ENCODE results near the gene ADGRL3. TPM values are rescaled to one million over a fixed set of nuclear protein-coding genes. Genes with fewer than 3 reads are reported as not detected.
A peak's percentile ranks its signal among the peaks of the same experiment; 100 is the strongest.

ADGRL3 gene
- total RNA-seq, 4 donors from 2014 or later, result 6.5 to 19.0 (median 14.0) TPM

- no peak overlapping the region for H3K4me3 ChIP-seq
- no peak for DNase-seq (ENCODE audit: low spot score in 2 of 2)
- TF ChIP-seq EP300 (IDR thresholded peaks at IDR 0.05) (no peak), CTCF (IDR thresholded peaks at IDR 0.05) (no peak), POLR2A (IDR thresholded peaks at IDR 0.05) (no peak), POLR2AphosphoS5 (IDR thresholded peaks at IDR 0.05) (no peak)
- H3K27ac ChIP-seq, result no peak overlapping the region
- no peaks in the 10 kb centered on the region for H3K4me1 ChIP-seq
- H3K36me3 ChIP-seq, result no peaks in the 10 kb centered on the region
- WGBS, result 89% methylated on average over 4 of the region's 4 CpGs
- no peaks in the 10 kb centered on the region for H3K27me3 ChIP-seq
- H3K9me3 ChIP-seq, result no peaks in the 10 kb centered on the region
Observed at GRCh38 chr4:61193863-61194262, 6.3 kb upstream of the ADGRL3 start.

- no peaks in the 10 kb centered on the region for H3K4me1 ChIP-seq
- H3K27me3 ChIP-seq, result no peaks in the 10 kb centered on the region
- H3K4me3 ChIP-seq, result no peak overlapping the region
- H3K27ac ChIP-seq, result no peak overlapping the region
- TF ChIP-seq POLR2A (IDR thresholded peaks at IDR 0.05), result no peak
- TF ChIP-seq POLR2AphosphoS5 (IDR thresholded peaks at IDR 0.05), result no peak
- TF ChIP-seq EP300 (IDR thresholded peaks at IDR 0.05), result no peak
- DNase-seq (ENCODE audit: low spot score in 2 of 2), result no peak
- no peaks in the 10 kb centered on the region for H3K36me3 ChIP-seq
- WGBS, result 70% methylated on average over 1 of the region's 1 CpG
- H3K9me3 ChIP-seq, result no peaks in the 10 kb centered on the region
Observed at GRCh38 chr4:61194571-61194970, 5.6 kb upstream of the ADGRL3 start.

DNA sequence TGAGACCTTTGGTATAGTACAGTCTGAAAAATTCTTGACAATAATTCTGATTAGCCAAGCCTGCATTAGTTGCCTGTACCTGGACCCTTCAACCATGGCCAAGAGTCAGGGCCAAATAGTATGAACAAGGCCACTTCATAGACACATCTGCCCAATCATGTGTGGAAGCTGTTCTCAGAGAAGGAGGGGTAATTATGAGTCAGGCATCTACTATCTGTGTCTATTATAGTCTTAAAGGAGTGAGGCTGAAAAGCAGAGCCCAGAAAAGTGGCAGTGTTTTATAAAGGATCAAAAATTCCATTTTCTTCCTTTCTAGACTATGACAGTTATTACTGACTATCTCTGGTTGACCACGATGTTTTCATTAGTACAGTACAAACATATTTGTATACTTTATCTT is 5.0 kb upstream of the ADGRL3 start:
- H3K27ac ChIP-seq, result no peak overlapping the region
- no peaks in the 10 kb centered on the region for H3K9me3 ChIP-seq
- no peak overlapping the region for H3K4me3 ChIP-seq
- H3K27me3 ChIP-seq, result peaks cover 5% of the 10 kb centered on the region
- WGBS, result 86% methylated on average over 1 of the region's 1 CpG
- no peaks in the 10 kb centered on the region for H3K36me3 ChIP-seq
- no peak for DNase-seq (ENCODE audit: low spot score in 2 of 2)
- H3K4me1 ChIP-seq, result peaks cover 2% of the 10 kb centered on the region
- TF ChIP-seq POLR2A (IDR thresholded peaks at IDR 0.05) (no peak), EP300 (IDR thresholded peaks at IDR 0.05) (no peak), CTCF (IDR thresholded peaks at IDR 0.05) (no peak), POLR2AphosphoS5 (IDR thresholded peaks at IDR 0.05) (no peak)

GRCh38 chr4:61198686-61199085 is 1.4 kb upstream of the ADGRL3 start:
- Histone ChIP-seq H3K4me1 (peaks cover 29% of the 10 kb centered on the region), H3K4me3 (no peak overlapping the region), H3K9me3 (no peaks in the 10 kb centered on the region), H3K27ac (no peak overlapping the region), H3K27me3 (peaks cover 37% of the 10 kb centered on the region), H3K36me3 (no peaks in the 10 kb centered on the region)
- 93% methylated on average over 1 of the region's 1 CpG for WGBS
- DNase-seq (ENCODE audit: low spot score in 2 of 2), result no peak
- TF ChIP-seq CTCF (IDR thresholded peaks at IDR 0.05), result no peak
- TF ChIP-seq POLR2AphosphoS5 (IDR thresholded peaks at IDR 0.05), result no peak
- no peak for TF ChIP-seq POLR2A (IDR thresholded peaks at IDR 0.05)
- TF ChIP-seq EP300 (IDR thresholded peaks at IDR 0.05), result no peak

DNA sequence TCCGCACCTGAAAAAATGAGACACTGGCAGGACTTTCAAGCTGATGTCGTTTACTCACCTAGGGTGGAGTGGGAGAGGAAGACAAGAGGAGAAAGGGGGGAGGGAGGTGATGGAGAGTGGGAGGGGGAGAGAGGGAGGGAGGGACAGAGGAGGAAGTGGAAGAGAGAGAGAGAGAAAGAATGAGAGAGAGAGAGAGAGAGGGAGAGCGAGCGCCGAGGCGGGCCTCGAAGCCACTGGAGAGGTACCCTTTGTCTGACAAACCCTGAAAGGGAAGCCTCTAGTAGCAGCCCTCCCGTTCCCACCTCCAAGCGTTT is 296 bp upstream of the ADGRL3 start:
- 5% methylated on average over 9 of the region's 9 CpGs for WGBS

More for the DNA sequence above, 296 bp upstream of the ADGRL3 start:
- H3K4me3 ChIP-seq, result peak overlapping the region; percentile 67
- H3K4me1 ChIP-seq, result peaks cover 29% of the 10 kb centered on the region
- H3K27ac ChIP-seq, result no peak overlapping the region
- no peak for TF ChIP-seq CTCF (IDR thresholded peaks at IDR 0.05)
- no peak for TF ChIP-seq POLR2A (IDR thresholded peaks at IDR 0.05)
- no peak for TF ChIP-seq EP300 (IDR thresholded peaks at IDR 0.05)
- no peak for TF ChIP-seq POLR2AphosphoS5 (IDR thresholded peaks at IDR 0.05)
- DNase-seq (ENCODE audit: low spot score in 2 of 2), result no peak
- H3K9me3 ChIP-seq, result no peaks in the 10 kb centered on the region
- peaks cover 37% of the 10 kb centered on the region for H3K27me3 ChIP-seq
- H3K36me3 ChIP-seq, result no peaks in the 10 kb centered on the region

Data from suprapubic skin (tissue), 4 donors.